HepG2 (cell line): ENCODE results near the gene NAA16. TPM values are rescaled to one million over a fixed set of nuclear protein-coding genes. Genes with fewer than 3 reads are reported as not detected.

ENCODE experiments used
- AKAP8 ChIP-seq: sonication (generic); formaldehyde crosslinking; IDR thresholded peaks from 2 replicates; pipeline ENCODE4 v1.5.1; 2020; ENCODE audit warnings: mild to moderate bottlenecking, missing genetic modification reagents
- CBX2 ChIP-seq, 2 experiments: fragments of 200-600 bp in 1 of 2; sonication (generic); formaldehyde crosslinking in 1 of 2; IDR thresholded peaks; 2 replicates each; pipeline versions ENCODE4 v1.7.0 to v1.8.1; 2018 to 2022; ENCODE audit warnings: low read depth in 2 of 2, low read length in 1 of 2, mild to moderate bottlenecking in 1 of 2, missing genetic modification reagents in 1 of 2
- CTCF ChIP-seq: sonication (generic); formaldehyde crosslinking; IDR thresholded peaks from 2 replicates; pipeline ENCODE4 v1.5.0; 2020; ENCODE audit warnings: mild to moderate bottlenecking, missing genetic modification reagents, moderate library complexity
- HBP1 ChIP-seq: IDR thresholded peaks from 2 replicates; pipeline ENCODE4 v1.6.1; 2016; ENCODE audit warnings: low read depth, control low read depth
- HES4 ChIP-seq: sonication (generic); formaldehyde crosslinking; IDR thresholded peaks from 2 replicates; pipeline ENCODE4 v1.9.0; 2021; ENCODE audit warnings: mild to moderate bottlenecking, missing genetic modification reagents, borderline replicate concordance
- KDM3A ChIP-seq: IDR thresholded peaks from 2 replicates; pipeline ENCODE4 v1.6.1; 2018; ENCODE audit warnings: low read depth, missing compliant biosample characterization
- MBNL3 ChIP-seq: fragments of 250-450 bp; sonication (Bioruptor Pico); conservative IDR thresholded peaks from 2 replicates; pipeline ENCODE4 v1.8.0; 2022; ENCODE audit warnings: mild to moderate bottlenecking, inconsistent platforms
- MEIS1 ChIP-seq: sonication (generic); formaldehyde crosslinking; IDR thresholded peaks from 2 replicates; pipeline ENCODE4 v1.9.0; 2021; ENCODE audit warnings: mild to moderate bottlenecking, missing genetic modification reagents, moderate library complexity, borderline replicate concordance
- NBN ChIP-seq: fragments of 450-650 bp; conservative IDR thresholded peaks from 2 replicates; pipeline ENCODE4 v1.6.1; 2017
- NFATC3 ChIP-seq: sonication (generic); formaldehyde crosslinking; IDR thresholded peaks from 2 replicates; pipeline ENCODE4 v1.5.1; 2020; ENCODE audit warnings: mild to moderate bottlenecking, missing genetic modification reagents
- NR2F1 ChIP-seq, 2 experiments: fragments of 450-650 bp in 1 of 2; formaldehyde crosslinking in 1 of 2; IDR thresholded peaks; 2 replicates each; pipeline versions ENCODE4 v1.5.0 to v1.6.1; 2016 to 2020; ENCODE audit warnings: mild to moderate bottlenecking in 1 of 2, missing compliant biosample characterization in 1 of 2, missing genetic modification reagents in 1 of 2, moderate library complexity in 1 of 2
- PAWR ChIP-seq: sonication (generic); formaldehyde crosslinking; IDR thresholded peaks from 2 replicates; pipeline ENCODE4 v1.4.0; 2020; ENCODE audit warnings: missing genetic modification reagents, mild to moderate bottlenecking, borderline replicate concordance
- SATB2 ChIP-seq: sonication (generic); formaldehyde crosslinking; IDR thresholded peaks from 2 replicates; pipeline ENCODE4 v1.5.0; 2020; ENCODE audit warnings: missing genetic modification reagents
- SIN3B ChIP-seq: fragments of 150-350 bp; IDR thresholded peaks from 2 replicates; pipeline ENCODE4 v1.6.1; 2014; ENCODE audit warnings: low read length
- SOX6 ChIP-seq, 2 experiments: fragments of 450-650 bp in 1 of 2; sonication (generic) in 1 of 2; formaldehyde crosslinking in 1 of 2; IDR thresholded peaks; 2 replicates each; pipeline versions ENCODE4 v1.4.0 to v1.6.1; 2017 to 2020; ENCODE audit warnings: antibody characterized with exemption in 1 of 2, mild to moderate bottlenecking in 1 of 2, missing genetic modification reagents in 1 of 2
- ZBTB44 ChIP-seq: sonication (generic); formaldehyde crosslinking; IDR thresholded peaks from 2 replicates; pipeline ENCODE4 v1.4.0; 2020; ENCODE audit warnings: missing genetic modification reagents
- ZNF207 ChIP-seq: fragments of 450-650 bp; IDR thresholded peaks from 2 replicates; pipeline ENCODE4 v1.6.1; 2016; ENCODE audit warnings: antibody characterized with exemption, borderline replicate concordance
- ZNF367 ChIP-seq: sonication (generic); formaldehyde crosslinking; IDR thresholded peaks from 2 replicates; pipeline ENCODE4 v1.4.0; 2020; ENCODE audit warnings: missing genetic modification reagents, borderline replicate concordance
- ZNF710 ChIP-seq: sonication (generic); formaldehyde crosslinking; IDR thresholded peaks from 2 replicates; pipeline ENCODE4 v1.5.0; 2020; ENCODE audit warnings: mild to moderate bottlenecking, missing genetic modification reagents, borderline replicate concordance
- ZNF776 ChIP-seq: sonication (generic); formaldehyde crosslinking; IDR thresholded peaks from 2 replicates; pipeline ENCODE4 v1.4.0; 2020; ENCODE audit warnings: mild to moderate bottlenecking, missing genetic modification reagents
- ZNF839 ChIP-seq: sonication (generic); formaldehyde crosslinking; IDR thresholded peaks from 2 replicates; pipeline ENCODE4 v1.4.0; 2020; ENCODE audit warnings: missing genetic modification reagents, mild to moderate bottlenecking, borderline replicate concordance
- polyA plus RNA-seq, 8 experiments: library from polyadenylated mRNA; depleted of rRNA in 3 of 8; stranded (reverse) in 7 of 8; unstranded in 1 of 8; fragments of >200 nt; fragmentation: Illumina TruSeq in 4 of 8; extraction: Trizol in 4 of 8; gene quantifications; 2 replicates each; pipeline versions ENCODE4 v1.2.1 to v1.2.3, GENCODE V29; 2011 to 2016; ENCODE audit warnings: low read depth in 4 of 8, missing spikeins in 1 of 8, mixed read lengths in 1 of 8; ENCODE audit not compliant: insufficient read depth in 1 of 8
- total RNA-seq, 5 experiments: library from RNA; depleted of rRNA; stranded (reverse); fragments of >200 nt; fragmentation: Illumina TruSeq; extraction: Trizol; gene quantifications; 2 replicates each; pipeline ENCODE4 v1.2.3, GENCODE V29; 2016; ENCODE audit warnings: low read depth in 1 of 5
- TF ChIP-seq, protein P1 (sequence below): sonication (generic); formaldehyde crosslinking; IDR thresholded peaks from 2 replicates; pipeline ENCODE4 v1.9.0; 2021; ENCODE audit warnings: missing genetic modification reagents, borderline replicate concordance

Gene NAA16
- total and polyA plus RNA-seq, 2 of the 13 experiments (the other 11 are each of a cell fraction or from before 2014, with no cell fraction given), result 9.2 to 15.1 TPM

DNA sequence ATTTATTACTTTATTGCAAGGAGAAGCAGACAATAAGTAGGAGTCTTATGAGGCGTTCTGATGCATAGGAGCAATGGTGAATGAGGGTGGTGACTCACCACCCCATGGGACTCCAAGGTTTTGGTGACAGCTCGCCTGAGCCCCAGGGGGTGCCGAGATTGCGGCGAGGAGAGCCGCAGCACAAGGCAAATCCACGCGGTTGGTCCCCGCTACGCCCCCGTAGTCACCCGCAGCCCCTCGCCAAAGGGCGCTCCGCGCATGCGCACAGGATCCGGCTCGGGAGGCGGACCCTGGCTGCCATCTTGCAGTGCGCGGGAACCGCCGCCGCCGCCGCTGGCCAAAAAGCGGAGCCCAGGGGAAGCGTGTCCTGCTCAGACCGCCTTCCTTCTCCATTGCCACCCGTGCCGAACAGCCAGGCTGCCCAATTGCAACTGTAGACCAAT is at the start of gene NAA16 (continued):
- TF ChIP-seq, protein P1, sequence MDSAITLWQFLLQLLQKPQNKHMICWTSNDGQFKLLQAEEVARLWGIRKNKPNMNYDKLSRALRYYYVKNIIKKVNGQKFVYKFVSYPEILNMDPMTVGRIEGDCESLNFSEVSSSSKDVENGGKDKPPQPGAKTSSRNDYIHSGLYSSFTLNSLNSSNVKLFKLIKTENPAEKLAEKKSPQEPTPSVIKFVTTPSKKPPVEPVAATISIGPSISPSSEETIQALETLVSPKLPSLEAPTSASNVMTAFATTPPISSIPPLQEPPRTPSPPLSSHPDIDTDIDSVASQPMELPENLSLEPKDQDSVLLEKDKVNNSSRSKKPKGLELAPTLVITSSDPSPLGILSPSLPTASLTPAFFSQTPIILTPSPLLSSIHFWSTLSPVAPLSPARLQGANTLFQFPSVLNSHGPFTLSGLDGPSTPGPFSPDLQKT (CRISPR knock-in tag), result no peak
- TF ChIP-seq ZNF367 (CRISPR knock-in tag) (no peak), SOX6 (IDR thresholded peaks at IDR 0.05) (no peak), SOX6 (CRISPR knock-in tag; IDR thresholded peaks at IDR 0.05) (no peak; the same call in 1 of the 2 replicates), MEIS1 (CRISPR knock-in tag) (no peak), HES4 (CRISPR knock-in tag) (no peak; the same call in 1 of the 2 replicates), CBX2 (IDR thresholded peaks at IDR 0.05; ENCODE audit: low read depth, low read length) (no peak), CBX2 (CRISPR knock-in tag; IDR thresholded peaks at IDR 0.05; ENCODE audit: low read depth) (no peak), ZNF839 (CRISPR knock-in tag) (no peak), ZBTB44 (no peak), KDM3A (peak; percentile 73; the same call in 1 of the 2 replicates), MBNL3 (CRISPR knock-in tag) (no peak), CTCF (no peak), SIN3B (no peak), NBN (no peak), HBP1 (peak; percentile 52; the same call in 1 of the 2 replicates), NFATC3 (no peak), ZNF207 (no peak), ZNF776 (CRISPR knock-in tag) (peak; percentile 39; the same call in 1 of the 2 replicates), ZNF710 (CRISPR knock-in tag) (0 out of 2 replicates have a peak, but pooled peaks have one; percentile 24), SATB2 (no peak), AKAP8 (CRISPR knock-in tag) (0 out of 2 replicates have a peak, but pooled peaks have one; percentile 37), NR2F1 (CRISPR knock-in tag; IDR thresholded peaks at IDR 0.05) (no peak), PAWR (CRISPR knock-in tag) (no peak)
